ENCODE measurements around the gene PDS5A. TPM values are rescaled to one million over a fixed set of nuclear protein-coding genes. Genes with fewer than 3 reads are reported as not detected.
"Not testable (repeated sequence)": the region's sequence is repeated elsewhere in the genome, so short reads cannot be mapped to it uniquely, and the experiment has no call there.

PDS5A gene
- total and polyA plus RNA-seq, 9 of the 15 experiments (the other 6 are each of a cell fraction or from before 2014, with no cell fraction given): 16.4 to 85.4 (median 70.0) TPM

GRCh38 chr4:39977489-39978377, at the start of gene PDS5A (continued):
- TF ChIP-seq MYBL2 (IDR thresholded peaks at IDR 0.05; ENCODE audit: low read depth) (no peak), MYBL2 (CRISPR knock-in tag; IDR thresholded peaks at IDR 0.05; ENCODE audit: borderline replicate concordance) (no peak), HDAC1 (IDR thresholded peaks at IDR 0.05) (peak in 1 of 2 experiments; percentile 55; a peak in 1 of 4 replicates), ZNF347 (CRISPR knock-in tag; IDR thresholded peaks at IDR 0.05; ENCODE audit: low read depth) (no peak), HIVEP1 (CRISPR knock-in tag; IDR thresholded peaks at IDR 0.05) (no peak), CHD2 (IDR thresholded peaks at IDR 0.05; ENCODE audit: low read depth, low read length) (peak; percentile 95), ADNP (tag; IDR thresholded peaks at IDR 0.05) (0 out of 2 replicates have a peak, but pooled peaks have one; percentile 38), CTCF (IDR thresholded peaks at IDR 0.05 in 2 of 3, conservative IDR thresholded peaks at IDR 0.05 in 1 of 3; ENCODE audit: insufficient read depth in 2 of 3, low read depth in 1 of 3, low read length in 3 of 3) (peak; percentile 89 to 99 (median 98)), CXXC5 (CRISPR knock-in tag; IDR thresholded peaks at IDR 0.05) (peak; percentile 96), ZNF395 (CRISPR knock-in tag; IDR thresholded peaks at IDR 0.05) (peak; percentile 89), ZNF584 (CRISPR knock-in tag; IDR thresholded peaks at IDR 0.05; ENCODE audit: low read depth) (peak; percentile 56; the same call in 1 of the 2 replicates), GATA2 (CRISPR knock-in tag; IDR thresholded peaks at IDR 0.05) (no peak)

- H3K27me3 ChIP-seq (ENCODE audit: control insufficient read depth in 2 of 2, insufficient read depth in 2 of 2, low read length in 2 of 2); CTCF ChIA-PET (ENCODE audit: low intra/inter-chr PET ratio); H3K4me2 ChIP-seq (ENCODE audit: insufficient read depth, low read length); H3K27ac ChIP-seq (ENCODE audit: extremely low read depth, low read depth, low read length); H3K4me3 ChIP-seq; H3K79me2 ChIP-seq (ENCODE audit: control insufficient read depth, insufficient read depth, low read length); H3K9me1 ChIP-seq (ENCODE audit: control insufficient read depth, insufficient read depth, low read length); H3K4me1 ChIP-seq (replicated peaks in 1 of 2; ENCODE audit: control insufficient read depth in 2 of 2, insufficient read depth in 2 of 2, low read length in 2 of 2); in situ Hi-C loops (cut with MboI); FAIRE-seq; H2AFZ ChIP-seq (ENCODE audit: low read depth, low read length); H4K20me1 ChIP-seq (replicated peaks; ENCODE audit: control insufficient read depth, insufficient read depth, low read length); intact Hi-C loops (cut with micrococcal nuclease); POLR2A ChIA-PET; BruUV-seq (replicated peaks); DNase-seq (ENCODE audit: extremely low read depth in 1 of 4, low spot score in 3 of 4); H3K36me3 ChIP-seq (ENCODE audit: control insufficient read depth, insufficient read depth, low read length); H3K9me3 ChIP-seq (replicated peaks; ENCODE audit: control insufficient read depth, insufficient read depth, low read depth, low read length); H3K9ac ChIP-seq (ENCODE audit: insufficient read depth in 1 of 2, low read depth in 2 of 2, low read length in 2 of 2); ATAC-seq: not testable (repeated sequence)
- WGBS (ENCODE audit: insufficient coverage, low coverage, missing lambda C conversion rate): 34% methylated on average over 7 of the region's 7 CpGs
These were observed 46.3 kb upstream of the PDS5A start for GRCh38 chr4:40024049-40024448.

Measured in K562 (cell line).